ENCODE data around the gene PRKCE.

PRKCE gene

GRCh38 chr2:45629971-45630370, 21.5 kb upstream of the PRKCE start:
- no peak overlapping the region for H3K4me3 ChIP-seq (ENCODE audit: low read depth, low read length)
- no peak for TF ChIP-seq CTCF (IDR thresholded peaks at IDR 0.05; ENCODE audit: borderline replicate concordance, insufficient read depth, low read depth, low read length)

GRCh38 chr2:45631319-45631718, 20.2 kb upstream of the PRKCE start:
- no peak overlapping the region for H3K4me3 ChIP-seq (ENCODE audit: low read depth, low read length)
- no peak for TF ChIP-seq CTCF (IDR thresholded peaks at IDR 0.05; ENCODE audit: borderline replicate concordance, insufficient read depth, low read depth, low read length)

- no peak for TF ChIP-seq CTCF (IDR thresholded peaks at IDR 0.05; ENCODE audit: borderline replicate concordance, insufficient read depth, low read depth, low read length)
- H3K4me3 ChIP-seq (ENCODE audit: low read depth, low read length): no peak overlapping the region
Observed at GRCh38 chr2:45631955-45632354, 19.5 kb upstream of the PRKCE start.

GRCh38 chr2:45634223-45634622, 17.3 kb upstream of the PRKCE start:
- no peak overlapping the region for H3K4me3 ChIP-seq (ENCODE audit: low read depth, low read length)
- no peak for TF ChIP-seq CTCF (IDR thresholded peaks at IDR 0.05; ENCODE audit: borderline replicate concordance, insufficient read depth, low read depth, low read length)

GRCh38 chr2:45636008-45636407, 15.5 kb upstream of the PRKCE start:
- H3K4me3 ChIP-seq (ENCODE audit: low read depth, low read length): no peak overlapping the region
- no peak for TF ChIP-seq CTCF (IDR thresholded peaks at IDR 0.05; ENCODE audit: borderline replicate concordance, insufficient read depth, low read depth, low read length)

GRCh38 chr2:45637440-45637839, 14.0 kb upstream of the PRKCE start:
- no peak overlapping the region for H3K4me3 ChIP-seq (ENCODE audit: low read depth, low read length)
- no peak for TF ChIP-seq CTCF (IDR thresholded peaks at IDR 0.05; ENCODE audit: borderline replicate concordance, insufficient read depth, low read depth, low read length)

- no peak for TF ChIP-seq CTCF (IDR thresholded peaks at IDR 0.05; ENCODE audit: borderline replicate concordance, insufficient read depth, low read depth, low read length)
- no peak overlapping the region for H3K4me3 ChIP-seq (ENCODE audit: low read depth, low read length)
Observed at GRCh38 chr2:45640576-45640975, 10.9 kb upstream of the PRKCE start.
